GM11168 (cell line): Measurements from ENCODE around the gene ITGA5.
"Not testable (repeated sequence)": the region's sequence is repeated elsewhere in the genome, so short reads cannot be mapped to it uniquely, and the experiment has no call there.

Experiments used
- in situ Hi-C: fragments of 300-500 bp; cut with MboI; formaldehyde crosslinking; loops from one replicate; pipeline ENCODE4 v1.12.0; 2022; ENCODE audit warnings: low sequenced_read_pairs; ENCODE audit not compliant: unreplicated experiment

The ITGA5 gene

DNA sequence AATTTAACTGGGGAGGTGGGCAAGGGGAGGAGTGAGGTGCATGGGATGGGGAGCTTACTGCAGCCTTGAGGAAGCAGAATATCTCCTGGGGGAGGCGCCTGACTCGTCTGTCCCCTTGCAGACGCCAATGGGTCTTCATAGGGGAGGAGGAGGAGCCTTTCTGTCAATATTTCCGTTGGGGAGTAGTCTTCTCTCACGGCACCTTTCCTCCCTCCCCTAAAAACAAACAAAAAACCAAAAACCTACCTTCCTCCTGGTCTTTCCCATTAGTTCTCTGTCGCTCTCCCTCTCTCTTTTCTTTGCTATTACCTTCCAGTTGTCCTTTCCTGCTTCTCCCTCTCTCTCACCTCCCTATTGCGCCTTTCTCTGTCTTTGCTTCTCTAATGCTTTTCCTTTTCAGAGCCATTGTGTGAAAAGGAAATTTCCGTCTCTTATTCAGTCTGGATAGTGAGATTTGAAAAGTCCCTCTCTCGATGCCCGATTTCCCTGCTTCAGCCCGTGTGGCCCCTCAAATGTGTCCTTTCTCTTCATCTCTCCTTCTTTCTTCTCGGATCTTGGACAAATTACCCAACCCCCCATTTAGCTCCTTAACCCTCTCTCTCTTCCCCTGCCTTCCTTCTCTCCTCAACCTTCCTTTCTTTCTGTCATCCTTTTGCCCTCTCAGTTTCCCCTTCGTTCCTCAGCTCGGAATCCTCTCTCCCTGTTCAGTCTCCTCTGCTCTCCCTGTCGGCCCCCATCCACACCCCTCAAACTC is 60.7 kb downstream of the ITGA5 start:
- in situ Hi-C loops: no loop called here

DNA sequence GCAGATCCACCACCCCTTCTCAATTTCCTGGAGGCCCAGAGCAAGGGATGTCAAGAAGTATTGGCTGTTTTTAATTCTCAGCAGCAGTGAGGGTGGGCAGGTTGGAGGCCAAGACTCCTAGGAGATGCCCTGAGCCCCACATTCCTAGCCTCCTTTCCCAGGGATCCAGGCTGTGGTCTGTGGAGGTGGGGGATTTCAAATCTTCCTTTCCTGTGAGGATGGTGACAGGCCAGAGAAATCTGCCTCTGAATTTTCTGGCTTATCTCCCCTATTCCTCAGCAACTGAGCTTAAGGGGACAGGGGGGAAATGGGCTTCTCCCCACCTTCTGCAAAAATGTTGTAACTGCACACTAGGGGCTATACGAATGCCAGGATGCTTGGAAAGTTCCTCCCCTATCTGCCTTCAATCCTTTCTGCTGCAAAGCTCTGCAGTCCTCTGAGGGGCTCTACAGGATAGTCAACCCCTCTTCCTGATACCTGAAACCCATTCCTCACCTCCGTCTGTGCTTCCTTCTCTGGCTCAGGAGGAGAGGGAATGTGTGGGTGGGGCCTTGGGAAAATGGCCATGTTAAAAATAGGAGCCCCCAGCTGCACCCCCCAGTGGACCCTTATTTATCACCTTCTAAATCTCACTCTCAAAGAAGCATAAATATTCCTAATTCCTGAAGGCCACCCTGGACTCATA is 61.4 kb downstream of the ITGA5 start:
- in situ Hi-C loops: no loop called here

DNA sequence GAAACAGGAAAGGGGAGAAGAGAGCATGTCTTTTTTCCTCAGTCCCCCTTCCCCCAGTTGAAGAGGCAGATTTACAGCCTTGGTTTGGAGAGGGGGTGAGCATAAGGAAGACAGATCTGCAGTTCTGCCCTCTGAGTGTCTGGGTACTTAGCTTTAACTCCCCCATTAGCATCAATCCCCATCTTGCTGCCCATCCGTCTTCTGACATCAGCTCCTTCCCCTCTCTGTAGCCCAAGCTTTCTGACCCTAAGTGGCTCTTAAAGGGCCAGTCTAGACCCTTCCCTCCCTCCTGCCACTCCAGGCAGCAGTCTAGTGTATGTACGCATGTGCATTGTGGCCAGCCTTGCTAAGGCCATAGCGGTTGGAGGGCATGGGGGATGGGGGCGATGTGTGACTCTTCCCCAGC is 62.1 kb downstream of the ITGA5 start:
- in situ Hi-C loops: no loop called here

DNA sequence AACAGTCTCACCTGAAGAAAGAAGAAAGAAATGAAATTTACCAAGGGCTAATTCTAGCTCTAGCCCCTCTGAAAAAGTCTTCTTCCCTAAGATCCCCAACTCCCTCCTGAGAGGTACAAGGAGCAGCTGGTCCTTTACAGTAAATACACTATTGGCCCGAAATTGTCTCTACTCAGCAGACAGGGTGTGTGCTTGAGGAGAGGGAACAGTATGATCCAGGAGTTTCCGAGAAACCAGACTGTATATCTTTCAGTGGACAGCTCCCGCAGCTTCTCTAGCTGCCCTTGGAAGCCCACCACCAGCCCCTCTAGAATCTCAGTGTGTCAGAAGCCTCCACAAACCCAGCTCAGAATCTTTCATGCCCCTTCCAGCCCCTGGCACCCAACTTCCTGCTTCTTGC is 62.8 kb downstream of the ITGA5 start:
- in situ Hi-C loops: no loop called here

DNA sequence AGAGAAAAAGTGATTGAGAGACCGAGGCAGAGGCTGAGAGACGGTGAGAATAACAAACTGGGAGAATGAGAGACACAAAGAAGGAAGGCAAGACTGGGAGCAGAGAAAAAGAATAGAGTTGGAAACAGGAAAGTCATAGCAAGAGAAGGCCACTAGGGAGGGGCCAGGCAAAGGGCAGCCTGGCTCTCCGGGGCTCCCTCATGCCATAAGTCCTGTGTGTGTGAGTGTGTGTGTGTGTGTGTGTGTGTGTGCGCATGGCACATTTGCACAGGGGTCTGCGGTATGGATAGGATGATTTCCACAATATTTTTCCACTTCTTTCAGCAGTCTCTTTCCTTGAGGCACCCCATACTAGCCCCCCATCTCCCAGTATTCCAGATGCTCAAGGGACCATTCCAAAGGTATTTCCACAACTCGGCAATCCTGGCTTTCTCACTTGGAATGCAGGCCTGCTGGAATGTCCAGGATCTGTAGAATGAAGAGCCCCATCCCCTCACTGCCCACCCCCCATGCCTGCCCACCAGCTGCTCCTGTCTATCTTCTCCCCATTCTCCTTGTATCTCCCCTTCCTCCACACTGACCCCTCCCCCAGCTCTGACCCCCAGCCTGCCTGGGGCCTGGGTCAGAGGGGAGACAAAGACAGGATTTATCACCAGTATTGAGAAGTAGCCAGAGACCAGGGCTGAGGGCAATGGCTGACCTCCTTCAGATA is 63.8 kb downstream of the ITGA5 start:
- in situ Hi-C loops: no loop called here

DNA sequence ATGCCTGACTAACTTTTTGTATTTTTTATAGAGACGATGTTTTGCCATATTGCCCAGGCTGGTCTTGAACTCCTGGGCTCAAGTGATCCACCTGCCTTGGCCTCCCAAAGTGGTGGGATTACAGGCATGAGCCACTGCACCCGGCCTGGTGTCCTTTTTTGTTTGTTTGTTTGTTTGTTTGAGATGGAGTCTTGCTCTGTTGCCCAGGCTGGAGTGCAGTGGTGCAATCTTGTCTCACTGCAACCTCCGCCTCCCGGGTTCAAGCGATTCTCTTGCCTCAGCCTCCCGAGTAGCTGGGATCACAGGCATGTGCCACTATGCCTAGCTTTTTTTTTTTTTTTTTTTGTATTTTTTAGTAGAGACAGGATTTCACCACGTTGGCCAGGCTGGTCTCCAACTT is 64.8 kb downstream of the ITGA5 start:
- in situ Hi-C loops: not testable (repeated sequence)

DNA sequence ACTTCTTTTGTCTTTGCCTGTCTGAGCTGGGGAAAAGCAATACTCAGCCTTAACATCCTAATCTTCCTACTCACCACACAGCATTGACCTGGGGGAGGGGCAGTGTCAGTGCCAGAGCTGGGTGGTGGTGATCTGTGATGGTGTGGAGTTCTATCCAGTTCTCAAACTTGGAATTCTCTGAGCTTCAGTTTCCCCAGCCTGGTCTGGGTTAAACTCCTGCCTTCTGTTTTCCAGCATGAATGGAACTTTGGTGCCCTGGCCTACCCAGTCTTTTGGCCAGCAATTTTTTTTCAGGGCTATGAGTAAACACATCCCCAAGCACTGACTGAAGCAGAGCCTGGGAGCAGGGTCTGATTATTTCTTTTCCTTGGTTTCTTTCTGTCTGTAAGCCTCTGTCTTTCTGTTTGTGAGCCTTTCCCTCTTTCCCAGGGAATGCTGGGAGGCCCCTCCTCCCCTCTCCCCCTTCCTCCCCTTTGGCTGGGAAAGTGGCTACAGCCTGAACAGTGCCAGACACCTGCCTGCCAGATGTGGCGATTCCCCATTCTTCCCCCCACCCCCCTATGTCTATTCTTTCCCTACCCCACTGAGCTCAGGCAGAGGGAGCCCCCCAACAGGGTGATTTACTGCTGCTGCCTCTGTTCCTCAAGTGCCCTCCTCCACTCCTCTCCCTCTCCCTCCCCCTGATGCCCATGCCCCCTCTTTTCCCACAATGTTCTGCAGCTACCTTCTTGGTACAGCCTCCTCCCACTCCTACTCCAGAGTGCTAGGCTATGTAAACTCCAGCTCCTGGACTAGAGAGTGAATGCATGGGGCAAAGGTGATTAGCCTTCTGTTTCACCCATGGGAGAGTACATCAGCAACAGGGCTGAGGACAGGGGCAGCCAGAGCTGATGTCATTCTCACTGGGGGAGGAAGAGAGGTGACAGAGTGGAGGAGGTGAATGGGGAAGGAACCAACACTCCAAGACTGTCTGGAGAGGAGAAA is 65.9 kb downstream of the ITGA5 start:
- in situ Hi-C loops: no loop called here

DNA sequence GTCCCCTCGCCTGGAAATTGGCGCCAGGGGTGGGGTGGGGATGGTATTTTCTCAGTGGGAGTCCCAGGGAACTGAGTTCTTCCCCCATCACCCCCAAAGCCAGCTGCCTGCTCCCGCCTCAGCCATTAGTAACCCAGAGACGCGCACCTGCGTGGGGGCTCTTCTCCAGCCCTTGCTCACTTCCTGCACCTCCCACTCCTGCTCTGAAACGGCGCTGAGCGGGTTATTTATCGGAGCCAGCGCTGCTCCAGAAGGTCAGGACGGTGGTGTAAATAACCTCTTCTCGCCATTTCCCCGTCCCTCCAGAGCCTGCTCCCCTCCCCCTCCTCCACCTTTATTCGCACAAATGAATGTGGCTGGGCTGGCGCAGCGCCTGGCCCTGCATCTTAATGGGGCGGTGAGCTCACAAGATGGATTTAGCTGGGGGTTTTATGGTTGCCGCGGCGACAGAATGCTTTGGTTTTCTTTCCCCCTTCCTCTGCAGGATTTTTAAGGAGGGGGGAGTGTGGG is 67.0 kb downstream of the ITGA5 start:
- in situ Hi-C loops: no loop called here

DNA sequence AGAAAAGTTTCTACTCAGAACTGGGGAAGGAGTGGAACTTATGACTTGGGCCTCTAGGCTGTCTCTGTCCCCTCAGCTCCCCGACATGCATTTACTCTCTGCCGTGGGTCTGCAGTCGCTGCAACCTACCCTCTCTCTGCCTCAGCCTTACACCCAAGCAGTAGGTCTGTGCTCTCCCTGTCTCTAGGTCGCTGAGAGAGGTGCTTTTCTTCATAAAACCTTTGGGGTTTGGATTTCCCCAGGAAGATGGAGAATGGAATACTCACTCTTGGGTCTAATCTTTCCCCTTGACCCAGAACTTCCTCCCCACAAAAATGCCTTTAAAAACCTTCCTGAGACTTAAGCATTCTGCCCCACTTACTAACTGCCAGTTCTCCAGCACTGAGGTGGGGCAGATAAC is 67.7 kb downstream of the ITGA5 start:
- in situ Hi-C loops: no loop called here

DNA sequence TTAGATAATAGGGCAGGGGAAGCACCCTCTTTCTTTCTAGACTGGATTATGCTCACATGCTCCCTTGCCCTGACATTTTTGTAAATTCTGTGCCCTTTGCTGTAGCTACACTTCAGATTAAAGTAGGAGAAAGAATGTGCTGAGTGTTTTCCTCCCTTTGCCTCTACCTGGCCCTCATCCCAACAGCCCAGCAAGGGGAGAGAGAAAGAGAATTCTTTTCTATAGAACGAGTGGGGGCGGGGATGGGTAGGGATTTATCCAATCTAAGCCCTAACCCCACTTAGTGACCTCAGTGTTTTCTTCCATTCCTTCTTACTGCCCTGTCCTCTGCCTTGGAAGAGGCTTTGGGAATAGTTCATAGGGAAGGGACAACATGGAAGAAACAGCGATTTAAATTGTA is 68.3 kb downstream of the ITGA5 start:
- in situ Hi-C loops: no loop called here

DNA sequence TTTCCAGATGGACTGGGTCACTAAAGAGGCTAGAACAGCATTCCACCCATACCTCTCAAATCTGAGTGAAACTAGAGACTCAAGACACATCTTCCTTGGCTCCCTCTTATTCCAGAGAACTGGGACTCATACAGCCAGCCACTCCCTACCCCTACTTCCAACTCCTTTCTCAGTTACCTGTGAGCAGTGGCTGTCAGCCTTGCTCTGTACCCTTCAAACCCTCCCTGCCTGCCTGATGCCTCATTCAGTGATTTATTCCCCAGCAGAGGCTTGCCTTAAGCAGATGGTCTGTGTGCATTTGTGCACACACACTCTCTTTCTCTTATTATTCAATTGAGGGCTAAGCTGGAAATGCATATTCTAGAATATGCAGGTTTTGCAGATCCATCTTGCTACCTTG is 69.4 kb downstream of the ITGA5 start:
- in situ Hi-C loops: no loop called here

DNA sequence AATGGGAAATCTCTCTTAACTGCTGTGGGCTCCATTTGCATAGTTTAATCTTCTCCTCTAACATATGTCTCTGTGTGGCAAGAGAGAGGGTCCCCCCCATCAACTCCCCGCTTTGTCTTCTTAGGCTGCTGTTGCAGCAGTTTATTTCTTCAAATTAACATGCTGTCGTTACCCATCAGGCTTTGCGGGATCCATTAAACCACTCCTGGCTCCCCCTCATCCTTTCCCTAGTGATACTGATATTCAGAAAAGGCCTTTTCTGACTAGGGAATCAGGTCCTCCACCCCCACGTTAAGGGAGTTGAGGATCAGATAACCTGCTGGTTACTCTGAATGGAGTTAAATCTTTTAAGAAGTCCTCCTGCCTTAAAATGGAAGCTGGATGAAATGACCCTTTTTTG is 70.0 kb downstream of the ITGA5 start:
- in situ Hi-C loops: no loop called here
